HG03159 (cell line): ENCODE results near the gene EIF4G3.
"Not testable (repeated sequence)": the region's sequence is repeated elsewhere in the genome, so short reads cannot be mapped to it uniquely, and the experiment has no call there.

Source experiments
- ATAC-seq: cut with Tn5 transposase; IDR thresholded peaks from one replicate; pipeline ENCODE4 v1.9.1; 2021; ENCODE audit warnings: mild to moderate bottlenecking, moderate library complexity; ENCODE audit not compliant: unreplicated experiment

The EIF4G3 gene

DNA sequence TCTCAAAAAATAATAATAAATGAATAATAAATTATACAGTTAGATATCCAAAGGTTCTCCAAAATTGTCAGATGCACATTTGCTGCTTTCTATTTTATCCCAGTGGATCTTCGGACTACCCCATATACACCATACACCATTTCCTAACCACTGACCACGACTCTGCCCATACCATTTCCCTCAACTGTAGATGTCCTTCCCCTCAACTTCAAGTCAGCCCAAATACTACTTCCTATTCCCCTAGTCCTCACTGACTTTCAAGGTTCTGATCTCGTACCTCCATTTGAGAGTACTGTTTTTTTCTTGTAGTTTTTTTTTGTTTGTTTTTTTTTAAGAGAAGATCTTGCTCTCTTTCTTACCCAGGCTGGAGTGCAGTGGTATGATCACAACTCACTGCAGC lies 19.6 kb downstream of the EIF4G3 start:
- no peak for ATAC-seq

DNA sequence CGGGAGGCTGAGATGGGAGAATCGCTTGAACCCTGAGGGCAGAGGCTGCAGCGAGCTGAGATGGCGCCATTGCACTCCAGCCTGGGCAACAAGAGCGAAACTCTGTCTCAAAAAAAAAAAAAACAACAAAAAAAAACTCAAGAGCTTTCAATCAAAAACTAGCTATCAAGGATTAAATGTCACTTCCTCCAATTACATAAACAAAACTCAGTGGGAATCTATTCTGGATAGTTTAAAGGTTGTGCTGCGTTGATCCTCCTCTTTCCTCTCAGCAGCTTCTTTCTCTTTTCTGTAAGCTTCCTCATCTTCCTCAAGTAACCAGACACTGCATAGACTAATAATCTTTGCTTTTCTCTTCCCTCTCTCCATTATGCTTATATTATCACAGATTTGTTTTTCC lies 20.7 kb downstream of the EIF4G3 start:
- no peak for ATAC-seq

DNA sequence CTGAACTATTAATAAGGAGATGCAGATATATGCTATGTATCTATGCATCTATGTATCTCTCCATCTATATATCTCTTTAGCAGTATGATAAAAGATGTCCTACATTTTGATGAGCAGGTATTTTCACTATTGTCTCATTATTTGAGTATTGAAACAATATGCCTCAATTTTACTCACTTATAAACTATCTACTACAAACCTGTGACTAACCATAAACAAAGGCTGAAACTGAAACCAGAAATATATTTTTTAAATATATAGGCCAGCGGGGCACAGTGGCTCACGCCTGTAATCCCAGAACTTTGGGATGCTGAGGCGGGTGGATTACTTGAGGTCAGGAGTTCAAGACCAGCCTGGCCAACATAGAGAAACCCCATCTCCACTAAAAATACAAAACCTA lies 22.0 kb downstream of the EIF4G3 start:
- no peak for ATAC-seq

DNA sequence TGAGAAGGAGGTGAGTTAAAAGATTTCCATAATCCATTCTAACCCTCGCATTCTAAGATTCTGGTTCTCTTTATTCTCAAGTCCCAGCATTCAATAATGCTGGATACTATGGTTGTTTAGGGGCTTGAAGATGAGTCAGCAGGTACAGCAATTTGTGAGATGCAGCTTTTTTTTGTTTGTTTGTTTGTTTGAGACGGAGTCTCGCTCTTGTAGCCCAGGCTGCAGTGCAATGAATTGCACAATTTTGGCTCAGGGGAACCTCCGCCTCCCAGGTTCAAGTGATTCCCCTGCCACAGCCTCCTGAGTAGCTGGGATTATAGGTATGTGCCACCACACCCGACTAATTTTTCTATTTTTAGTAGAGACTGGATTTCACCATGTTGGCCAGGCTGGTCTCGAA lies 23.3 kb downstream of the EIF4G3 start:
- ATAC-seq: no peak

DNA sequence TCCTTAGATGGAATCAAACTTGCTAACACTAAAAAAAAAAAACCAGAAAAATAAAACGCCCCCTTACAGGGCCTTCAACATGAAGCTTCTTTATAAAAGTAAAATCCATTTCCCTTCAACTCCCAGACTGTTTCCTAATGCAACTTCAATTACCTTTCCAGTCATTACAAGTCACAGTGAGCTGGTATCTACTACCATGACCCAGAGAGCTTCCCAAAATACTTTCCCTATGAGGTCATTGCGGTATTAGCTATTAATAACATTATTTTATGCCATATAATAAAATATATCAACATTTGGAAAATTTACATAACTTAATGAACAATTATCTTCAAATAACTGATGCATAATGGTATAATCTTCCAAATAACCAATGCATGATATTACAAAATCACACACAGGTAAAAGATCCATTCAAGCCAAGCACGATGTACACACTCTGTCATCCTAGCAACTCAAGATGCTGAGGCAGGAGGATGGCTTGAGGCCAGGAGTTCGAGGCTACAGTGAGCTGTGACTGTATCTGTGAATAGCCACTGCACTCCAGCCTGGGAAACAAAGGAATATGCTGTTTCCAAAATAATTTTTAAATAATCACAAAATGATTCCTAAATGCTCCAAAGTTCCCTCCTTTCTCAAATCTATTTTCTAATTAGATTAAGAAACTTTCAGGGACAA lies 24.1 kb downstream of the EIF4G3 start:
- no peak for ATAC-seq

DNA sequence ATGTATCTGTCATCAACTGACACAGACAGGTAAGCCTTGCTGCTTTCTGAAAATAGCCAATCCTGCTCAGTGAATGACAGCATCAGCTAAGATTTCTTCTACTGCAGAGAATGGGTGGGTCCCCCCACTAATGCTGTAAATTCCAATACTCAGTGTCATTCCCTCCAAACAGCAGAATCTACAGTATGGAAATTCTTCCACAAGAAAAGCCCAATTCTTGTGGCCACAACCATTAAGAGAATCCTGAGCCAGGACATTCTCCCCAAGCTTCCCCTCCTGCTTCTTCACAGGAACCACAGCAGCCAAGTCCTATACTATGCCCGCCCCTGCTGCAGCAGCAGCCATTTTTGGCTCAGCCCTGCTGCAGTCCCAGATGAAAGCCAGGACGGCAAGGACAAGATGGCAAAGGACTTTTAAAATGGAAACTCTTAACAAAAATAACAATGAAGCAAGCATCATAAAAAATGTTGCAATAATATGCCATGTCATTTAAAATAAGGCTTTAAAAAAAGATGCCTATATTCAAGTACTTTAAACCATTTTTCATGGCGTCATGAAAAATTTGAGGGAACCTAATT lies 26.8 kb downstream of the EIF4G3 start:
- no peak for ATAC-seq

DNA sequence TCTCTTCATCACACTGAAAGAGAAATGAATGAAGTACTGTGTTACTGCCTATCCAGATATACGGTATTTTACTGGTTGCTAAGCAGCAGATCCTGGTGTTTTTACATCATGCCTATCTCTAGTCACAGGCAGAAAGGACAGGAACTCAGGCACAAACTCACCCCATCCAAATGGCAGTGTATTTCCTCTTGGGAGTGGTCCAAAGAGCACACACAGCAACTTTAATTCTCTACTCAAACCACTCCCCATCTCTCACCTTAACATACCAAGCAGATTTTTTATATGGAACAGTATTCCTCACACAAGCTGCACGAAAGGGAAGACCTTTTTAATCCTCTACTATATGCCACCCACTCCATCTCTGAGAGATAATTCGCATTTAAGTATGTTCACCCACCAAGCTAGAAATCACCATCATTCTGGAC lies 27.3 kb downstream of the EIF4G3 start:
- no peak for ATAC-seq

DNA sequence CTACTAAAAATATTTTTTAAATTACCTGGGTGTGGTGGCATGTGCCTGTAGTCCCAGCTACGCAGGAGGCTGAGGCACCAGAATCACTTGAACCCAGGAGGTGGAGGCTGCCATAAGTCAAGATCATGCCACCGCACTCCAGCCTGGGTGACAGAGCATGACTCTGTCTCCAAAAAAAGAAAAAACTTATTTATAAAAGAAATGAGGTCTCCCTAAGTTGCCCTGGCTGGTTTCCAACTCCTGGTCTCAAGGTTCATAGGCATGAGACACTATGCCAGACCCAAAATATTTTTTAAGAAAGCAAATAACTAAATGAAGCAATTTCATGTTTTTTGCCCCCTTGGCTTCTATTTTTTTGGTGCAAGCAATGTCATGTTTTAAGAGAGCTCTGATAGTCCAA lies 32.9 kb downstream of the EIF4G3 start:
- ATAC-seq: no peak

DNA sequence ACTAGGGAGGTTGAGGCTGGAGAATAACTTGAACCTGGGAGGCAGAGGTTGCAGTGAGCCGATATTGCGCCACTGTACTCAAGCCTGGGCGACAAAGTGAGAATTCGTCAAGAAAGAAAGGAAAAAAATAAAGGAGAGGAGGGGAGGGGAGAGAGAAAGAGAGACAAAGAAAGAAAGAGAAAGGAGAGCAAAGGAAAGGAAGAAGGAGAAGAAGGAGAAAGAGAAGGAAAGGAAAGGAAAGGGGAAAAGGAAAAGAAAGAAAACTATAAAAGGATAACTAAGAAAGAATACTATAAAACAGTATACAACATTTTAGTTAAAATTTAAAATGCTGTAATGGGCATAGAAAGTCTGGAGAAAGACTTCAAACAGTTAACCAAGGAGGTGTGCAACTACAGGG lies 33.6 kb downstream of the EIF4G3 start:
- no peak for ATAC-seq

DNA sequence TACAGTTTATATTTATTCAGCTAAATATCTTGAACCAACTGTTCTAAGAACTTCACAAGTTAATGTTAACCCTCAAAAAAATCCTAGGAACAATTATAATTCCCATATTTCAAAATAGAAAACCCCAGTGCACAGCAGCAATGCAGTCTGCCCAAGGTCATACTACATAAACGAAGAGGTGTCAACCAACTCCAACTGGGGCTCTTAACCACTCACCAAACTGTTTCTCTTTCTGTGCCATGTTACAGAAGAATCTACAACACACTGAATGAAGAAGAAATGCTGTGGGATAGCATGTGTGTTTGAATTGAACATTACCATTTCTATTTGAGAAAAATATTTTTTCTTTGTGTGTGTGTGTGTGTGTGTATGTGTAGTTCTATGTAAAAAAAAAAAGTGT lies 35.7 kb downstream of the EIF4G3 start:
- ATAC-seq: no peak

DNA sequence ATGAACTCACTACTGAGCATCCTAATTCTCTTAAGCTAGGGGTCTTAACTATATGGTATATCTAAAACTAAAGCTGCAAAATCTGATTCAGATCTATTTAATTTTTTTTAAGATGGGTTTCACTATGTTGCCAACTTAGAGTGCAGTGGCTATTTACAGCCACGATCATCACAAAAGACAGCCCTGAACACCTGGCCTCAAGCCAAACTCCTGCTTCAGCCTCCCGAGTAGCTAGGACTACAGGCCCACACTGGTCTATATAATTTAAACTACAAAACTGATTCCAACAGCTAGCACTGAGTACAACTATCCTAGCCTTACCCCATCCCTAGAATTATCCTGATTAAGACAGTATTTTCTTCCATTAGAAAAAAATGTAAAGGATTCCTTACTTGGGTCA lies 37.1 kb downstream of the EIF4G3 start:
- ATAC-seq: no peak

DNA sequence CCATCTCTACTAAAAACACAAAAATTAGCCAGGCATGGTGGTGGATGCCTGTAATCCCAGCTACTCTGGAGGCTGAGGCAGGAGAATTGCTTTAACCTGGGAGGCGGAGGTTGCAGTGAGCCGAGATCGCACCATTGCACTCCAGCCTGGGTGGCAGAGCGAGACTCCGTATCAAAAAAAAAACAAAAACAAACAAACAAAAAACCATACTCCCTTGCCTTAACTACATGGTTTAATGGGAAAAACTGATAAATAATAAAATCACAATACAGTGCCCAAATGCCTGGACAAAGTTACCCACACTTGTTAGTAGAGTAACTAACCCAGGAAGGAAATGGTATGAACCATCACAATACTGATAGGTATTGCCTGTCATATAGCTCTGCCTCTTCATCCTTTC lies 40.4 kb downstream of the EIF4G3 start:
- ATAC-seq: not testable (repeated sequence)

DNA sequence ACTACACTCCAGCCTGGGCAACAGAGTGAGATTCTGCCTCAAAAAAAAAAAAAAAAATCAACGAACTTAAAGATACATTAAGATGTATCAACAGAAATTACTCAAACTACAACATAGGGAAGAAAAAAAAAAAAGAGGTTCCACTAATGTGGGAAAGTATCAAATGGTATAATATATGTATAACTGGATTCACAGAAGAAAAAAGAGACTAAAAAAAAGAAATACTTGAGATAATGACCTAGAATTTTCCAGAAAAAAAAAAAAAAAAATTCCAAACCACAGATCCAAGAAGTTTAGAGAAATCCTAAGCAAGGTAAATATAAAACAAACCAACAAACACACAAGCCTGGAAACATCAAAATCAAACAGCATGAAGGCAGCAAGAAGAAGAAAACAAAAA lies 45.5 kb downstream of the EIF4G3 start:
- no peak for ATAC-seq

DNA sequence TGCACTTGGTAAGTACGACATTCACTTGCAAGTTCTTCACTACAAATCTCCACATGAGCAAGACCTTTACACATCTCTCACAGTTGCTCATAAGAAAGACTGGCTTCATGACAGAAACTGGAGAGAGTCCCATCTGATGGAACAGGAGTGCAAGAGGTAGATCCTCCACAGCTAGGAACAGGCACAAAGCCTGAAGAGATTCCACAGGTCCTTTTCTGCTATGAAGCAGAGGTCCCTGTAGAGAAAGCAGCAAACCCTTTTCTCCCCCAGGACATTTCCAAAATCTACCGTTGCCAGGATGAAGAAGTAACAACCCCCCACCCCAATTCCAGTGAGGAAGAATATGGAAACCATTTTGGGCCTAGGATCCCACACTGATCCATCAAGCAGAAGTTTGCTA lies 47.3 kb downstream of the EIF4G3 start:
- no peak for ATAC-seq

DNA sequence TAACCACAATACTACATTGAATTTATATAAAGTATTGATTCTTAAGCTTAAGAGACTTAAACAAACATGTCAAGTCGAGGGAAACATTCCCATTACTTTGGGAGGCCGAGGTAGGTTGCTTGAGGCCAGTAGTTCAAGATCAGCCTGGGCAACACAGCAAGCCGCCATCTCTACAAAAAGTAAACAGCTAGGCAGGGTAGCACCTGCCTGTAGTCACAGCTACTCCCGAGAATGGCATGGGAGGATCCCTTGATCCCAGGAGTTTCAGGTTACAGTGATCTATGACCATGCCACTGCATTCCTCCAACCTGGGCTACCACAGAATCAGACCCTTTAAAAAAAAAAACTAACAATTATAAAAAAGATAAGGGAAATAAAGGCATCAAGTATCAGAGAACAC lies 50.4 kb downstream of the EIF4G3 start:
- no peak for ATAC-seq

DNA sequence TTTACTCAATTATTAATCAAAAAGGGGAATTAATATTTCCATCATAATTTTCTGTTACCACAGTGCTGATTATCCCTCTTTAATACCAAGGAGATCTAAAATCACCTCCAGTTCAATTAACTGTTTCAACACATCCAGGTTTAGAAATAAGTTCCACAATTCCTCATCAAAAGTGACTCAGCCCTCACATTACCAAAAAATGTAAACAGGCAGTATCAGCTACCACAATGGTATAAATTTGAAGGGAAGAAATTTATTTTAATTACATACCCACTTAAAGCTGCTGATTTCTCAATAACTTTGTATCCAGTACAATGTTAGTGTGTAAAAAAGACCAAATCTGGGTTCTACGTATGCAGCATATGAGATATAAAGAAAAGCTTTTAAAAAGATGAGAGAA lies 51.9 kb downstream of the EIF4G3 start:
- no peak for ATAC-seq

DNA sequence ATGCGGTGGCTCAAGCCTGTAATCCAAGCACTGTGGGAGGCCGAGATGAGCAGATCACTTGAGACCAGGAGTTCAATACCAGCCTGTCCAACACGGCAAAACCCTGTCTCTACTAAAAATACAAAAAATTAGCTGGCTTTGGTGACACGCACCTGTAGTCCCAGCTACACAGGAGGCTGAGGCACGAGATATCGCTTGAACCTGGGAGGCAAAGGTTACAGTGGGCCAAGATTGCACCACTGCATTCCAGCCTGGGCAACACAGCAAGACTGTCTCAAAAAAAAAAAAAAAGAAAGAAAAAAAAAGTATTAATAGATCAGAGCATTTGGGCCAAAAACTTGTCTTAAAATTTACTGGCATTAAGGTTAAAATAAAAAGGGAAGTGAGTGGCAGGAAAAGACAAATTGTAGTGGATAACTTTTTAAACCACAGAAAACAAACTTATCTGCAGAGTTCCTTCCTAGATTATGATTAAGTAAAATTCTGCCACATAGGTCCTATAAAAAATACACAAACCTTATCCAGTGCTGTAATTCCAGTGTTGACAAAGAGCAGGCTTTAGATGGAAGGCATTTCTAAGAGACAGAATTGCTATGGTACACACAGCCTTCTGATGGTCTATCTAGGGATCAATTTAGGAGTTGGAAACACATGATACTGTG lies 53.3 kb downstream of the EIF4G3 start:
- no peak for ATAC-seq

DNA sequence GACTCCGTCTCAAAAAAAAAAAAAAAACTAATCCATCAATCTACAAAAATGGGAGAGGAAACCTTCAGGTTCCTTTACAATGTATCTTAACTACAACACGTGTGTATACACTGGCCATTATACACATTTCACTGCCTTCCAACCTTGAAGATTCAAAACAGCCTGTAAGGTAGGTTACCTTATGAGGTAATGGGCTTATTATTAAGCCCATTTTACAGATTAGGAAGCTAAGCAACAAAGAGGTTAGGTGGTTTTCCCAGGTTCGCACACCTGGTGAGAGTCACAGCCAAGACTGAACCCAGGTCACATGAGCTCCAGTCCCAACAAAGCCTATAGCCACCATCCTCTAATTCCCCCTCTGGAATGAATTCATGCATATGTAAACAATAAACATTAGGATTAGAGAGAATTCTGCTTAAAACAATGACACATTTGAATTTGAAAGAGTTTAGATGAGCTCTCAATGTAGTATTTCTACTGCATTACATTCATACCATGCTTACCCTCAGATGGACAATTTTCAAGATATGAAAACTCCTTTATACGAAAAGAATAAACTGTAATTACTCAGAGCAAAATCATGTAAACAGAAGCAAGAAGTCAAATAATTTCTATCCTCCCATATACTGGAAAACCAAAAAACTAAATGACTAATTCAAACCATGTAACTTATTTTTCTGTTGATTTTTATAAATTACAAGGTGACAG lies 54.8 kb downstream of the EIF4G3 start:
- no peak for ATAC-seq

DNA sequence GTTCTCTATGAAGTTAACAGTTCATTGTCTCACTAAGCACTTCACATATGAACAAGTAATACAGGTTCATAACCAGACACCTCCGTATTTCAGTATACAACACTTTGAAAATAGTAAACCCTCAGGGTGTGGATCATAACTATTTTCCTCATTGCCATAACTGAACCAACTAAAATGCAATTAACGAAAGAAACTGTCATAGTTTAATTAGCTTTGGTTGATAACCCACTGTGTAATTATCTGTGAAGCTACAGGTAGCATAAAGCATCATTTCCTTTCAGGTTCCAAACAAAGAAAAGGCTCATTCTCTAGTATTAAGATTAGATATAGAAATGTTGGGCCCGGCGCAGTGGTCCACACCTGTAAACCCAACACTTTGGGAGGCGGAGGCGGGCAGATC lies 58.5 kb downstream of the EIF4G3 start:
- ATAC-seq: no peak

DNA sequence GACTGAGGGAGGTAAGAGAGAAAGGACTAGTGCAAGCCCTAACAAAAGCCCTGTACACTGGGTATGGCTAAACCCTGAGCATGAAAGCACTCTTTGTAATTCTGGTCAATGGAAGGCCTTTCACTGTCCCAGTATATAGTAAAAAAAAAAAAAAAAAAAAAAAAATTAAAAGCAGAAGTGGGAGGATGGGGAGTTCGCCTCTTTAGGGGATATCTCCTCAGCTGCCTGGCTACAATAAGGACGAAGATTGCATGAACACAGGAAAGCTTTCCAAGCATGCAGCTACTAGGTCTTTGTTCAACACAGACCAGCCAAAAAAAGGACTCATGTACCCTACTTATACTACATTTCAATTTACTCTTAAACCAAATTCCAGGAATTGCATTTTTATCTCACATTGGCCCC lies 59.1 kb downstream of the EIF4G3 start:
- ATAC-seq: no peak

DNA sequence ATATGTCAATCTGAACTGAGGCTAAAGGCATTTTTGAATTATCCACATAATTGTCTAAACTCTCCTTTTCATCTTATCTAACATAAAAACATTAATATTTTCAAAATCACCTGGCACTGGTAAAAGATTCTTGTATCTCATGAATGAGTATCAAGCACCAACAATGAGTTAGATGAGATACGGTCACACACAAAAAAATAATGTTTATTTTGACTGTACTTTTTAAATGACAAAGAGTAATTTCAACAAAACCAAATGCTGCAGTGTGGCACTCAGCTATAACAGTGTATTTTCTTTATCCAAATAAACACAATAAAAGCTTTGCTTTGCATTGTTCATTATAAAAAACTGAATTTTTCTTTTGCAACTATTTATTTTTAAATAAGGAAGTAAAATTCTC lies 59.5 kb downstream of the EIF4G3 start:
- no peak for ATAC-seq
